GM15510 (cell line): ENCODE results near the gene ST6GAL1.

Experiments
- POLR2A ChIP-seq: IDR thresholded peaks from 3 replicates; pipeline ENCODE4 v1.6.1; 2011; ENCODE audit warnings: borderline replicate concordance; ENCODE audit not compliant: insufficient read length; ENCODE audit errors: extremely low read depth

ST6GAL1 gene

DNA sequence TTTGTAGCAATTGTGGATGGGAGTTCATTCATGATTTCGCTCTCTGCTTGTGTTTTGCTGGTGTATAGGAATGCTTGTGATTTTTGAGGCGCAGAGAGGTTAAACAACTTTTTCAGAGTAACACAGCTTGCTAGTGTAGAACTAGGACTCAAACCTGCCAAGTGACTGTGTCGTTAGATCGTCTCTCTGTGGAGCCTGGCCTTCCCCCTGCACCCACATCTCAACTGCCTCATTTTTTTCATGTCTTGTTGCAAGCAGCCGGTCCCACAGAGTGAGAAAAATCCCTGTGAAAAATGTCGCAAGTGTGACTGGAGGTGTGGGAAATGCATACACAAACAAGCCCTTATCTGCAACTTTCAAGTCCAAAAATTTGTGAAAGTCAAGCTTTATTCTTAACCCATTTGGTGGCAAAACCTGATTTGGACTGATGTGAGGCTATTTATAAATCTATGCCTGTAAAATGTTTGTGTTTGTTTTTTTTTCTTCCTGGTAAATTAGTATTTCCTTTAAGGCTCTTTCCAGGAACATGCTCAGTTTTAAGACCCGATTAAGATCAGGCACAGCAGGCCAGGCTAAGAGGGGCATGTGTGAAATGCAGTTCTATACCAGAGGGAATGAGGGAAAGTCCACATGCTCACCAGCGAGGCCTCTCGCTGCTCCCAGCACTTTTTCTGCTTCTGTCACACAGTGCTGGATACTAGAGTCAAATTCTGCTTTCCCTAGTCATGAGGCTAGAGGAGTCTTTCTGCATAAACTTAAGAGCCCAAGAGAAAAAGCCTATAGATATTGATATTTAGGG lies 25.8 kb downstream of the ST6GAL1 start:
- no peak for TF ChIP-seq POLR2A

DNA sequence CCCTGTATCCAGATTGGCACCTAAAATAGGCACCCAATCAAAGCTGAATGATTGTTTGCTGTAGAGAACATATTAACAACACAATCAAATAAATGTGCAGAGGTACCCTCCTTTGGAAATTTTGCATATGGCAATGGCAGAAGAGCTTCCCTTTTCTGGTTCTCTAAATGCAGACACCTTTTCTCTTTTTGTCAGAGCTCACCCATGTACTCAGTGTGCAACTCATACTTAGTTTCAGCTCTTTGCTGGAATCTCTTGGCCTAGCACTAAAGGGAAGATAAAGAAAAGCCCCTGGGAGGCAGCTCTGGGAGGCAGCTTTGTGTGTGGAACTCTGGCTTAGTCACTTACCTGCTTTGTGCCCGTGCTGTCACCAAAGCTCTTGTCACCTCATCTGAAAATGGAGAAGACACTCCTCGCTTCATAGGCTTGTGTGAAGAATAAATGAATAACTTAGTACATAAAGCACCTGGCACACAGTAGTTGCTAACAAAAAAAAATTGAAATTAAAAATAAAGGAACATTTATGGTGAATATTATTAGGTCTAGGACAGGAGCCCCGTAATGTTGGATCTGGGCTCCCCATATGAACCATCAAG lies 28.8 kb downstream of the ST6GAL1 start:
- no peak for TF ChIP-seq POLR2A

DNA sequence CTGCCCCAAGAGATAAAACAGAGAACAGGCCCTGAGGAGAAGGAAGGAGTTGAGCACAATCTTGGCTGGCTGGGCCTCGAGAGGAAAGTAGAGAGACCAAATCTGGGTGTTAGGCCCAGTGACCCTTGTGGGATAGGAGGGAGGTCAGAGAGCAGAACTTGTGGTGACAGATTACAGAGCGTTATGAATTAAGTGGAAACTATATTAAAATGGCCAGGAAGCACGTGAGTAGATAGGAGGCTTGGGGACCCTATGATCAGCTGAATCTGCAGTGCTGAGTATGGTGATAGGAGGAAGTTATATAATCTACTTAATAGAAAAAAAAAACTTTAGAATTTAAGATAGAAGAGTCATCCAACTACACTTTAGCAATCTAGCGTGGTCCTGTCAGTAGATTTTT lies 30.0 kb downstream of the ST6GAL1 start:
- no peak for TF ChIP-seq POLR2A

DNA sequence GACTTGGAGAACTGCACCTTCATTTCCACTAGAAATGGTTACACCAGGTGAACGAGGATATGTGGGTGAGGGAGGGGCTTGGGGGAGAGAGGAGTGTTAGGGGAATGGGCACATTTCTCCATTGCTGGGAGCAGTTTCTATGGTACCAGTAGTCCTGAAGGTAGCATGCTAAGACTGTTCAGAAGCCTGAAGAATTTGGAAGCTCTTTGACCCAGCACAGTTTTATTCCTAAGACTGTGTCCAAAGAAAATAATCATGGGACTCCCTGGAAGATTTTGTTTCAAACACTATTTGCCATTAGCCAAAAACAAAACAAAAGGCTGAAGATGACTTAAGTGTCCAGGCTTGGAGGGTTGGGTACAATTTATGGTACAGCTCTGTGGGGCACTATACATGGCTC lies 32.1 kb downstream of the ST6GAL1 start:
- TF ChIP-seq POLR2A: no peak

DNA sequence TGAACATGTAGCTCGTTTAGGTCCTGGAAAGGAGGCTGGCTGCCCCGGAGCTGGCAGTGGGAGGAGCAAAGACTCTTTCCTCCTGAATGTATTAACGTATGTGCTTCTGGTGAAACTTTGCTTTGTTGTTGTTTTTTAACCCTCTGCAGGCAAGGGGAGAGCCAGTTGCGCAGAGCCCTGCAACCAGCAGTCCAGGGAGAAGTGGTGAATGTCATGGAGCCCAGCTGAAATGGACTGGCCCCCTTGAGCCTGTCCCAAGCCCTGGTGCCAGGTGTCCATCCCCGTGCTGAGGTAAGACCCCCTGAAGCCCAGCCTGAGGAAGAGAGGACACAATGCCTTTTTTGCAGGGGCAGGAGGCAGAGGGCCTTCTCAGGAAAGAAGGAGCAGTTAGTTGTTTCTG lies 33.3 kb downstream of the ST6GAL1 start:
- no peak for TF ChIP-seq POLR2A

DNA sequence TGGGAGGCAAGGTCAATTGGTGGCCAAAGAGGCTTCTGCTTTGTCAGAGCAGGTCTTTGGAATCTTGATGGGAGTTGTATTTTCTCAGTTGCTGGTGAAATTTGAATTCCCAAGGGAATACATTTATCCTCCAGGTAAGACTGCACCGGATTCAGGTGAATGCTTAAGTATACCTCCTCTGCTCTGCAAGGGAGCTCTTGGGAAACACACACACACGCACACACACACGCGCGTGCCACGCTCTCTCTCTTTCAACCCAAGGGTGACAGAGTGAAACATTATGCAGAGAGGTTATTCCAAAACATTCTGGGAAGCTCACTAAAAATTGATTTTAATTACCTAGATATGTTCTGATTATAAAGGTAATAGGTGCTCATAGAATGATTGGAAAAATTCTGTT lies 33.7 kb downstream of the ST6GAL1 start:
- no peak for TF ChIP-seq POLR2A

DNA sequence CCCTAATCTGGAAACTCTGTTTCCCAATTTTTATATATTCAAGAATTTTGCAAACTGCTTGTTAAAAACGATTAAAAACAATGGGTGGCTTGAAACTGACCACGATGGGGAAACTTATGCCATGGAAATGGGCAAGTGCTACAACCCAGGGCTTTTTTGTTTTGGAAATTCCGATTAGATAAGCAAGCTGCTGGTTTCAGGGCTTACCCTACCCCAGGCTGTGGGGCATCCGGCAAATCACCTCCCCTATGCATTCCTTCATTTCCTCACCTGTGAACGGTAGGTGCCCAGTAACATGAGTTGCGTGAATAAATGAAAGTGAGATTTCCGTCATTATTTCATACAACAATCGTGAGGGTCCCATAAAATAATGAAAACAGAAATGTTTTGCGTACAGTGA lies 34.3 kb downstream of the ST6GAL1 start:
- TF ChIP-seq POLR2A: no peak

DNA sequence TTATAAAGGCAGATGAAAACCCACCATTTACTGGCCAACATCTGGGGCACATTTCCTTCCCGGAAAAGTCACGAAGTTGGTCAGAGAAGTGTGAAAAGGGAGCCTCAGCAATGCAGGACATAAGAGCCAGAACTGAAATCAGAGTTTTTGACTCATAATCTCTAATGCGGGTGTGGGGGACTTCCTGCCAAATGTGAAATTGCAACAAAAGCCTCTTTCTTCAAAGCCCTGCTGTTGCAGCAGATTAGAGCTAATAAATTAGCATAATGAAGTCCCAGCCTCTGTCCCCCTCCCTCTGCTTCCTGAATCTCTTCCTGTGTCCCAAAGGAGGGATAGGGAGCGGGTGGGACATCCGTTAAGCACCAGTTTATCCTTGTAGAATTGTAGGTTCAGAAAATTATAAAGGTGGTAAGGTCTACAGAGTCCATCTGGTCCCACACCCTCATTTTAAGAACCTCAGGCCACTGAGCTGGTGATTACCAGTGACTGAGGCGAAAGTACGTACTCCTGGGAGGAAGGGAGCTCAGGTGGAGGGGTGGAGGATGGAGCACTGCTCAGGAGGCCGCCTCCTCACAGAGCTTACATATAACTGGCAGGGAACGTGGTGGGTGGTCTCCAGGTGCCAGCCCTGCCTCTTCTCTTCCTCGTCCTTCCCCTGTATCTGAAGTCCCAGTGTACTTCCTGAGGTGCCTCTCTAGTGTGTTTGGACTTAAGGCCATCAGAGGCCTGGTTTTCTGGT lies 35.0 kb downstream of the ST6GAL1 start:
- no peak for TF ChIP-seq POLR2A

DNA sequence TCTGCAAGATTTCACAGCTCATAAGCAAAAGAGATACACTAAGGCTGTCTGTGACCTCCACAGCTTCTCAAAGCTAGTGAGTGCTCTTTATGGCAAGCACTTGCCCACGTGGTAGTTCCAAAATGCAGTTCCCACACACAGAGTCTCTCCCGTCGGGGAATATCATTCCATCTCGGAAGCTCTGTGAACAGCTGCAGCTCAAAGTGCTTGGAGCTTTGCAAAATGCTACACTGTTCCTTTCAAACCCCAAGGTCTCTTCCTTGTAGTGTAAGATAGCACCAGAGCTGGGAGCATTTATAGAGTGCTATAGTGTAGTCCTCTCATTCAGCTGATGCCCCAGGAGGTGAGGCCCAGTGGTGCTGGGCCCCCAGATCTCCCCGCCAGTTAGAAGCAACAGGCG lies 36.1 kb downstream of the ST6GAL1 start:
- no peak for TF ChIP-seq POLR2A

DNA sequence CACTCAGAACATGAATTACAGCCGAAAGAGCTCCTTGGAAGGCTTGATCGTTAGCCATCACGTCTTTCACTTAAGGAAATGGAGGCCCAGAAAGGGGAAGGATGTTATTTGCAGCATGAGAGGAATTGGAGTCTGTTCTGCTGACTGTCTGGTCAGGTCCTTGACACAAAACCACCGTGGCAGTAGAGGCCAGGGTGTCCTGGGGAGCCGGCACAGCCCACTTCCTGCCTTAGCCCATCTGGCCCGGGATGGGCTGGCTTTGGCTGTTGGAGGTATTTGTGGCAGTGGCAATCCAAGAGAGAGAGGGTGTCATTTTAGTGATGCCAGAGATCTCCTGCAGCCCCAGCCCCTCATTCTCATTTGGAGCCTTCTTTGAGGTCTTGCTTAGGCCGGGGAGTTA lies 37.4 kb downstream of the ST6GAL1 start:
- no peak for TF ChIP-seq POLR2A

DNA sequence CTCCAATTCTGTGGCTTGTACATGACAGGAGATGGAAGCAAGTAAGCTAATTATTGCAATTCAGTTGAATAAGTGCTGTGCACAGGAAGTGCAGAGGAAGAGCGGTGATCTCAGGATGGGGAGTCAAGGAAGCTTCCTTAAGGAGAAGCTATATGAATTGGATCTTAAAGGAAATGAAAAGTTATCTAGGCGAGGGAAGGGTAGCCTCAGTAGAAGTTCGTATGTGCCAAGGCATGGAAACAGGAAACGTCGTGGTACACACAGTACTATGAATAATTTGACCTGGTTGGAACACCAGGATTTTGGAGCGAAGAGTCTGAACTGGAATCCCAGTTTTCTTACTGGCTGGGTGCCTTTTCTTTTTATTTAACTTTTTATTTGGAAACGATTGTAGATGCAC lies 39.3 kb downstream of the ST6GAL1 start:
- no peak for TF ChIP-seq POLR2A

DNA sequence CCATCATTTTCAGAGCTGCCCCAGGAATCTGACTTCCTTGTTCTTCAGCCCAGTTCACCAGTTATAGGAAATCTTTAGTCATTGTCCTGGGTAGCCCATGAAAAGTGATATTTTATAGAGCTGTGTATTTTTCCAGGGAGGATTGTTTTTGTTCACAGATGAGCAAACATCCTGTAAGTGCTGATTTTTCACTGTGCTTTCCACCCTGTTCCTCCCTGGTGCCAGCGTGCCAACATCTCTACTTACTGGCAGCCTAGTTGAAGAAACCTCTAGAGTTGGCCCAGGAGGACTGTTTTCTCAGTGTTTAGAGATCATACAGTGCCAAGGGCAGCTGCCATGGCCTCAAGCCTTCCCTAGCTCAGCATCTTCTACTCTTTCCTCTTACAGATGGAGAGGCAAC lies 41.3 kb downstream of the ST6GAL1 start:
- no peak for TF ChIP-seq POLR2A

DNA sequence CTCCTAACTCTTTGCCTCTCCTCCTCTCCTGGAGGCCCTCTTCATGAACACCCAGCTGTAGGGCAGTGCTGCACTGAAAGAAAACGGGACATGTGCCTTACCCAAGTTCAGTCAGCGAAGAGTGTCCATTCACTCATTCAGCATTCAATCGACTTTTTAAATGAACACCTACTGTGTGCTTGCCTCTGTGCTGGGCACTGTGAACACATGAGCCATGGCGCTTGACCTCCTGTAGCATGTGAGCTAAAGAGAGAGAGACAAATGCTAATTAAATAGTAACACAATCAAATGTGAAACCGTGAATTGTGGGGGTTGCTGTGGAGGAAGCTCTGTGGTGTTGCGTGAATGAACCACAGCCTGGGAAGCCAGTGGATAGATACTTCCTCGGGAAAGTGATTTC lies 43.4 kb downstream of the ST6GAL1 start:
- TF ChIP-seq POLR2A: no peak

DNA sequence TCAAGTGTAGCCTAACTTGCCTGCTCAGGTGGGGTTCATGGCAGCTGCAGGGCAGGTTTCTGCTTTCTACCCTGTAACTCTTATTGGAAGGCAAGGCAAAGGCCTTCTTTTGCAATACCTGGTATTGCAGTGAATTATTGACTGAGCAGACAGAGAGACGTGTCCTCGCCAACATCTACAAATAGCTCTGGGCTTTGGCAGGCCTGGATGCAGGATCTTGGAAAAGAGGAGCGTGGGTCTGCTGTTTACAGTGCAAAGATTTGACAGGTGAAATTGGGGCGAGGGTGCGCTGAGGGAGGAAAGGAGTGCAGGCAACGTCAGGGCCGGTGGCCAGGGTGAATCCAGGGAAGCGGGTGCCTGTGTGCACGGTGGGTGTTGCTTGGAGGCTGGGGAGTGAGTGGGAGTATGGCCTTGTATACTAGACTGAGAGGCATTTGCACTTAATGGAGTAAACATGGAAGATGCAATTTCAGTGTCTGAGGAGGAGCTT lies 44.5 kb downstream of the ST6GAL1 start:
- no peak for TF ChIP-seq POLR2A

DNA sequence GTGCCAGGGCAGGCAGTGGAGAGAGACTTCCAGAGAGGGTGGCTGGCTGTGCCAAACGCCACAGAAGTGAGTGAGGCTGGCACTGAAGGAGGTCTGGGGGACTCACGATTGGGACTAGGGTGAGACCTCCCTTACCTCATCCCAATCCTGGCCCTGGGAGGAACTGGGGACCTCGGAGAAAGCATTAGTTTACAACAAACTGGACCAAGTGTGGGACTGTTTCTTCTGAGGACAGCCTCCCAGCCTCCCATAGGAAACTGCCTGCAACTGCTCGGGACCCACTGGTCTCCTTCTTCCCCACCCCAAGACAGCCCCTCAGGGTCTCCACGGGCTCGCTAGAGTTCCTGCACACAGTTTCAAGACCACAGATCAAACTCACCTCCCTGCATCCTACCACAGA lies 45.4 kb downstream of the ST6GAL1 start:
- no peak for TF ChIP-seq POLR2A
